Neural cell (in vitro differentiated cells): ENCODE data around the gene CADPS2.

ENCODE experiments used
- CTCF ChIP-seq: fragments of 450-650 bp; IDR thresholded peaks from 2 replicates; pipeline ENCODE4 v1.5.1; 2014; ENCODE audit warnings: antibody characterized with exemption, mild to moderate bottlenecking, moderate library complexity; ENCODE audit not compliant: poor library complexity, severe bottlenecking
- EZH2 ChIP-seq: fragments of 200-600, 300-800 bp; shearing (Covaris generic), sonication (generic); IDR thresholded peaks from 2 replicates; pipeline ENCODE4 v1.6.1; 2014; ENCODE audit warnings: antibody characterized with exemption, low read length, borderline replicate concordance, mild to moderate bottlenecking; ENCODE audit not compliant: insufficient read depth, poor library complexity, severe bottlenecking
- TAF1 ChIP-seq: IDR thresholded peaks from 2 replicates; pipeline ENCODE4 v1.6.1; 2012; ENCODE audit warnings: low read depth

GRCh38 chr7:122637784-122638183, 248.5 kb downstream of the CADPS2 start:
- no peak for TF ChIP-seq EZH2
- TF ChIP-seq CTCF = no peak
- TF ChIP-seq TAF1 = no peak
